Effector memory CD4-positive, alpha-beta T cell (primary cell): ENCODE data around the gene TMSB4X.
A peak's percentile ranks its signal among the peaks of the same experiment; 100 is the strongest.

Source experiments
- DNase-seq, 3 donors: peaks; one replicate each; pipeline ENCODE4 v3.0.0-alpha.2; 2020
- H3K27ac ChIP-seq: 2 replicates; pipeline ENCODE4 v1.7.0; 2013; ENCODE audit warnings: mild to moderate bottlenecking, low read length, moderate library complexity; ENCODE audit not compliant: insufficient read depth, poor library complexity, severe bottlenecking
- H3K27me3 ChIP-seq: replicated peaks from 2 replicates; pipeline ENCODE4 v1.7.0; 2013; ENCODE audit warnings: mild to moderate bottlenecking, low read length; ENCODE audit not compliant: insufficient read depth, control insufficient read depth, poor library complexity, severe bottlenecking
- H3K36me3 ChIP-seq: 2 replicates; pipeline ENCODE4 v1.7.0; 2013; ENCODE audit warnings: mild to moderate bottlenecking, low read length, moderate library complexity; ENCODE audit not compliant: control insufficient read depth, insufficient read depth
- H3K4me1 ChIP-seq: 2 replicates; pipeline ENCODE4 v1.7.0; 2013; ENCODE audit warnings: low read length, mild to moderate bottlenecking; ENCODE audit not compliant: control insufficient read depth, insufficient read depth, poor library complexity, severe bottlenecking
- H3K4me3 ChIP-seq: 2 replicates; pipeline ENCODE4 v1.7.0; 2013; ENCODE audit warnings: low read length, low read depth, mild to moderate bottlenecking; ENCODE audit not compliant: insufficient read depth, poor library complexity, severe bottlenecking
- H3K9me3 ChIP-seq: 2 replicates; pipeline ENCODE4 v1.7.0; 2013; ENCODE audit warnings: mild to moderate bottlenecking, low read length, moderate library complexity; ENCODE audit not compliant: control insufficient read depth

Gene TMSB4X

GRCh38 chrX:13007519-13008188 lies 32.7 kb downstream of the TMSB4X start:
- no peak overlapping the region for H3K4me3 ChIP-seq
- H3K4me1 ChIP-seq: peaks cover 22% of the 10 kb centered on the region
- no peak overlapping the region for H3K27ac ChIP-seq
- DNase-seq: no peak
- H3K9me3 ChIP-seq: no peaks in the 10 kb centered on the region
- no peaks in the 10 kb centered on the region for H3K27me3 ChIP-seq
- H3K36me3 ChIP-seq: no peaks in the 10 kb centered on the region

- H3K4me3 ChIP-seq: no peak overlapping the region
- no peak for DNase-seq
- peaks cover 17% of the 10 kb centered on the region for H3K4me1 ChIP-seq
- no peak overlapping the region for H3K27ac ChIP-seq
- no peaks in the 10 kb centered on the region for H3K36me3 ChIP-seq
- no peaks in the 10 kb centered on the region for H3K27me3 ChIP-seq
- H3K9me3 ChIP-seq: no peaks in the 10 kb centered on the region
These were observed 33.3 kb downstream of the TMSB4X start for GRCh38 chrX:13008189-13008533.

GRCh38 chrX:13008851-13009250 lies 33.9 kb downstream of the TMSB4X start:
- DNase-seq: no peak
- Histone ChIP-seq H3K9me3 (no peaks in the 10 kb centered on the region), H3K36me3 (no peaks in the 10 kb centered on the region), H3K4me3 (no peak overlapping the region), H3K27me3 (no peaks in the 10 kb centered on the region), H3K27ac (no peak overlapping the region), H3K4me1 (peaks cover 17% of the 10 kb centered on the region)

- Histone ChIP-seq H3K27me3 (no peaks in the 10 kb centered on the region), H3K9me3 (no peaks in the 10 kb centered on the region), H3K27ac (no peak overlapping the region), H3K36me3 (no peaks in the 10 kb centered on the region), H3K4me3 (no peak overlapping the region), H3K4me1 (peaks cover 20% of the 10 kb centered on the region)
- no peak for DNase-seq
These were observed 34.4 kb downstream of the TMSB4X start for GRCh38 chrX:13009273-13009672.

- Histone ChIP-seq H3K4me3 (no peak overlapping the region), H3K36me3 (no peaks in the 10 kb centered on the region), H3K27me3 (no peaks in the 10 kb centered on the region), H3K27ac (no peak overlapping the region), H3K9me3 (no peaks in the 10 kb centered on the region), H3K4me1 (peaks cover 21% of the 10 kb centered on the region)
- DNase-seq: no peak
These were observed 34.9 kb downstream of the TMSB4X start for GRCh38 chrX:13009844-13010243.

- H3K36me3 ChIP-seq: no peaks in the 10 kb centered on the region
- no peaks in the 10 kb centered on the region for H3K9me3 ChIP-seq
- no peak overlapping the region for H3K4me3 ChIP-seq
- peaks cover 16% of the 10 kb centered on the region for H3K4me1 ChIP-seq
- no peak overlapping the region for H3K27ac ChIP-seq
- no peak for DNase-seq
- no peaks in the 10 kb centered on the region for H3K27me3 ChIP-seq
These were observed 35.6 kb downstream of the TMSB4X start for GRCh38 chrX:13010546-13010945.

- H3K9me3 ChIP-seq: no peaks in the 10 kb centered on the region
- H3K36me3 ChIP-seq: no peaks in the 10 kb centered on the region
- DNase-seq: no peak
- H3K4me3 ChIP-seq: peak overlapping the region; percentile 5
- no peaks in the 10 kb centered on the region for H3K27me3 ChIP-seq
- peaks cover 4% of the 10 kb centered on the region for H3K4me1 ChIP-seq
- H3K27ac ChIP-seq: peak overlapping the region; percentile 65
These were observed 38.6 kb downstream of the TMSB4X start for GRCh38 chrX:13013363-13014110.

GRCh38 chrX:13014111-13015096 lies 39.5 kb downstream of the TMSB4X start:
- DNase-seq: no peak
- H3K36me3 ChIP-seq: no peaks in the 10 kb centered on the region
- peak overlapping the region; percentile 65 for H3K27ac ChIP-seq
- H3K27me3 ChIP-seq: no peaks in the 10 kb centered on the region
- peaks cover 4% of the 10 kb centered on the region for H3K4me1 ChIP-seq
- H3K4me3 ChIP-seq: no peak overlapping the region
- H3K9me3 ChIP-seq: no peaks in the 10 kb centered on the region

- H3K36me3 ChIP-seq: no peaks in the 10 kb centered on the region
- no peak for DNase-seq
- no peaks in the 10 kb centered on the region for H3K9me3 ChIP-seq
- peaks cover 4% of the 10 kb centered on the region for H3K4me1 ChIP-seq
- H3K4me3 ChIP-seq: no peak overlapping the region
- H3K27me3 ChIP-seq: no peaks in the 10 kb centered on the region
- no peak overlapping the region for H3K27ac ChIP-seq
These were observed 40.8 kb downstream of the TMSB4X start for GRCh38 chrX:13015536-13016236.
